GM23338 (cell line): ENCODE data around the gene ZMAT3. TPM values are rescaled to one million over a fixed set of nuclear protein-coding genes. Genes with fewer than 3 reads are reported as not detected.

Experiments
- ATAC-seq: fragments of 200-7000 bp; cut with Tn5 transposase; 3 replicates; pipeline ENCODE4 v1.9.1; 2020
- DNase-seq: peaks from one replicate; pipeline ENCODE4 v3.0.0-alpha.2; 2015; ENCODE audit warnings: low spot score
- H2AFZ ChIP-seq: fragments of 200-600 bp; sonication (generic); 2 replicates; pipeline ENCODE4 v1.8.0; 2016; ENCODE audit warnings: antibody characterized with exemption, mild to moderate bottlenecking, moderate library complexity
- H3F3A ChIP-seq: fragments of 200-600 bp; sonication (generic); replicated peaks from 2 replicates; pipeline ENCODE4 v1.8.0; 2017; ENCODE audit warnings: antibody characterized with exemption, mixed run types, low read depth
- H3K27ac ChIP-seq: fragments of 200-600 bp; sonication (generic); 2 replicates; pipeline ENCODE4 v1.6.1; 2016; ENCODE audit warnings: low read depth
- H3K27me3 ChIP-seq: fragments of 200-600 bp; sonication (generic); 2 replicates; pipeline ENCODE4 v1.8.0; 2016; ENCODE audit warnings: mild to moderate bottlenecking, mixed run types, moderate library complexity; ENCODE audit not compliant: insufficient read depth
- H3K36me3 ChIP-seq: fragments of 200-600 bp; sonication (generic); 2 replicates; pipeline ENCODE4 v1.8.0; 2016; ENCODE audit warnings: mild to moderate bottlenecking; ENCODE audit not compliant: insufficient read depth
- H3K4me1 ChIP-seq: fragments of 200-600 bp; sonication (generic); 2 replicates; pipeline ENCODE4 v1.8.0; 2016; ENCODE audit warnings: mild to moderate bottlenecking, moderate library complexity; ENCODE audit not compliant: insufficient read depth
- H3K4me2 ChIP-seq: fragments of 200-600 bp; sonication (generic); 2 replicates; pipeline ENCODE4 v1.7.1; 2017; ENCODE audit warnings: mixed run types
- H3K4me3 ChIP-seq: fragments of 200-600 bp; sonication (generic); 2 replicates; pipeline ENCODE4 v1.6.1; 2016; ENCODE audit warnings: mixed run types
- H3K79me2 ChIP-seq: fragments of 200-600 bp; sonication (generic); replicated peaks from 2 replicates; pipeline ENCODE4 v1.8.0; 2017; ENCODE audit warnings: mild to moderate bottlenecking; ENCODE audit not compliant: insufficient read depth
- H3K9me2 ChIP-seq: fragments of 200-600 bp; sonication (generic); 2 replicates; pipeline ENCODE4 v1.8.0; 2017; ENCODE audit not compliant: insufficient read depth
- H4K20me1 ChIP-seq: fragments of 200-600 bp; sonication (generic); replicated peaks from 2 replicates; pipeline ENCODE4 v1.8.0; 2017; ENCODE audit warnings: mild to moderate bottlenecking; ENCODE audit not compliant: insufficient read depth
- H3K27ac Mint-ChIP-seq: 2 replicates; pipeline ENCODE4 v1.8.0; 2020; ENCODE audit warnings: inconsistent platforms, mild to moderate bottlenecking, moderate library complexity, mixed read lengths
- H3K27me3 Mint-ChIP-seq: 3 replicates; pipeline ENCODE4 v1.8.0; 2022; ENCODE audit warnings: low read depth, mild to moderate bottlenecking, moderate library complexity, mixed read lengths, inconsistent platforms; ENCODE audit not compliant: insufficient read depth, poor library complexity
- H3K36me3 Mint-ChIP-seq: 3 replicates; pipeline ENCODE4 v1.8.0; 2021; ENCODE audit warnings: low read depth, mild to moderate bottlenecking, inconsistent platforms, moderate library complexity, mixed read lengths
- H3K4me1 Mint-ChIP-seq: 3 replicates; pipeline ENCODE4 v1.8.0; 2020; ENCODE audit warnings: mild to moderate bottlenecking, inconsistent platforms, mixed read lengths
- H3K4me3 Mint-ChIP-seq: 3 replicates; pipeline ENCODE4 v1.8.0; 2021; ENCODE audit warnings: moderate library complexity, mild to moderate bottlenecking, inconsistent platforms, mixed read lengths
- H3K9me3 Mint-ChIP-seq: 3 replicates; pipeline ENCODE4 v1.8.0; 2020; ENCODE audit warnings: moderate library complexity, mild to moderate bottlenecking, inconsistent platforms, mixed read lengths
- CREB1 ChIP-seq: fragments of 250-450 bp; sonication (Bioruptor Pico); IDR thresholded peaks from 2 replicates; pipeline ENCODE4 v1.5.0; 2020; ENCODE audit warnings: low read depth, mild to moderate bottlenecking, moderate library complexity
- EZH2 ChIP-seq: fragments of 200-600 bp; sonication (generic); IDR thresholded peaks from one replicate; pipeline ENCODE4 v1.8.0; 2017; ENCODE audit warnings: antibody characterized with exemption, mild to moderate bottlenecking, low read depth; ENCODE audit not compliant: unreplicated experiment
- JUNB ChIP-seq: IDR thresholded peaks from one replicate; pipeline ENCODE4 v1.6.1; 2016; ENCODE audit warnings: antibody characterized with exemption; ENCODE audit not compliant: unreplicated experiment
- NANOG ChIP-seq: IDR thresholded peaks from 2 replicates; pipeline ENCODE4 v1.6.1; 2016; ENCODE audit warnings: antibody characterized with exemption, borderline replicate concordance
- POLR2AphosphoS5 ChIP-seq: IDR thresholded peaks from 2 replicates; pipeline ENCODE4 v1.6.1; 2016; ENCODE audit warnings: antibody characterized with exemption, low read depth
- STAT1 ChIP-seq: IDR thresholded peaks from one replicate; pipeline ENCODE4 v1.6.1; 2016; ENCODE audit warnings: antibody characterized with exemption; ENCODE audit not compliant: unreplicated experiment
- ZNF114 ChIP-seq: fragments of 250-450 bp; sonication (Bioruptor Pico); IDR thresholded peaks from 2 replicates; pipeline ENCODE4 v1.5.0; 2020; ENCODE audit warnings: mild to moderate bottlenecking, moderate library complexity
- ZNF331 ChIP-seq: fragments of 250-450 bp; sonication (Bioruptor Pico); IDR thresholded peaks from 2 replicates; pipeline ENCODE4 v1.5.0; 2020; ENCODE audit warnings: low read depth, mild to moderate bottlenecking, moderate library complexity
- polyA plus RNA-seq: library from polyadenylated mRNA; unstranded; fragments of >200 nt; fragmentation: Nextera tagmentation; extraction: Ambion mirVana; gene quantifications from 2 replicates; pipeline ENCODE4 v1.2.1, GENCODE V29; 2016
- total RNA-seq: library from RNA; depleted of rRNA; stranded (reverse); fragments of >200 nt; shearing (Covaris generic); gene quantifications from 2 replicates; pipeline ENCODE4 v1.2.3, GENCODE V29; 2014
- TF ChIP-seq, protein P1 (sequence below), 2 experiments: fragments of 200-600 bp in 1 of 2; sonication (generic) in 1 of 2; conservative IDR thresholded peaks; 2 replicates each; pipeline versions ENCODE4 v1.5.1 to v1.6.1; 2016 to 2017; ENCODE audit warnings: antibody characterized with exemption in 2 of 2, low read depth in 2 of 2, mild to moderate bottlenecking in 2 of 2, moderate library complexity in 1 of 2
- TF ChIP-seq, protein P2 (sequence below): IDR thresholded peaks from one replicate; pipeline ENCODE4 v1.6.1; 2018; ENCODE audit warnings: antibody characterized with exemption; ENCODE audit not compliant: unreplicated experiment
- TF ChIP-seq, protein P3 (sequence below): IDR thresholded peaks from 2 replicates; pipeline ENCODE4 v1.6.1; 2016; ENCODE audit warnings: antibody characterized with exemption

ZMAT3 gene
- total and polyA plus RNA-seq, 2 experiments from 2014 or later: 10.0 to 17.3 TPM

DNA sequence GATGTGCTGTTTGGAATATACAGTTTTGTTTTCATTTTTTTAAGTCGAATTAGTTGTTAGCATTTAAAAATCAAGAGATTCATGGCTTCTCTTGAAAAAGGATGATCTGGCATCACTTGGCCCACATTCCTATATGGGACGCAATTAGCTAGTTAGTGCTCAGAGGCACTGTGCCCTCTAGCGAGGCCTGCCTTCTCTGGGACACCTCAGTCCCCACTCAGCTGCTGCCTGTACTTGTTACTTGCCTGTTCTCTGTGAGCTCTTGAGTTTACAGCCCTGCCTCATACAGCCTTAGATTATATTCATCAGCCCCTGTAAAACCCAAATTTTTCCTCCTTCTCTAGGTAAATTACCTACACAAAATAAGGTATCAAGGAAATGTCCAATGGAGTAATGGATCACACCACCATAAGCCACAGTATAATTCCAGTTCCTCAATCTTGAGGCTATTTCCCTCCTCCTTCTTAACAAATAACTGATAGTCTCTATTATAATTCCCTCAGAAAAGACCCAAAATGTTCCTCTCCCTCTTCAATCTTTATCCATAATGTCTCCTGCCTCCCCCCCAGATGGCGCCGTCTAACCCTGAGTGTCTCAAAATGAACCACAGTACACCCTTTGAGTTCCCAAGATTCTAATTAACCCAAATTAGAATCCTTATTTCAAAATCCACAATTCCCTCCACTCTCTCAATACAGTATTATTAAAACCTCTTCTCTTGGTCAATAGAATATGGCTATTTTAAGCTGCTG is 2.7 kb downstream of the ZMAT3 start:
- Histone ChIP-seq H3K79me2 (0 out of 2 replicates have a peak, but pooled peaks cover 11% of the 10 kb centered on the region), H4K20me1 (no peaks in the 10 kb centered on the region), H3K4me1 (peaks cover 16% of the 10 kb centered on the region), H3K9me2 (0 out of 2 replicates have a peak, but pooled peaks cover 1% of the 10 kb centered on the region), H2AFZ (no peak overlapping the region), H3K4me2 (0 out of 2 replicates have a peak overlapping the region, but pooled peaks have one; percentile 29), H3K27ac (no peak overlapping the region), H3K4me3 (no peak overlapping the region), H3K27me3 (0 out of 2 replicates have a peak, but pooled peaks cover 3% of the 10 kb centered on the region), H3F3A (0 out of 2 replicates have a peak, but pooled peaks cover 3% of the 10 kb centered on the region), H3K36me3 (no peaks in the 10 kb centered on the region)
- DNase-seq: peak; percentile 50
- Mint-ChIP-seq H3K27ac (peak overlapping the region; percentile 3; the same call in 1 of the 2 replicates), H3K36me3 (no peaks in the 10 kb centered on the region), H3K4me3 (no peak overlapping the region), H3K27me3 (peaks cover 9% of the 10 kb centered on the region), H3K4me1 (peaks cover 16% of the 10 kb centered on the region), H3K9me3 (no peaks in the 10 kb centered on the region)
- ATAC-seq: no peak; the same call in 2 of the 3 replicates
- TF ChIP-seq ZNF331 (CRISPR knock-in tag): no peak
- TF ChIP-seq, protein P1, sequence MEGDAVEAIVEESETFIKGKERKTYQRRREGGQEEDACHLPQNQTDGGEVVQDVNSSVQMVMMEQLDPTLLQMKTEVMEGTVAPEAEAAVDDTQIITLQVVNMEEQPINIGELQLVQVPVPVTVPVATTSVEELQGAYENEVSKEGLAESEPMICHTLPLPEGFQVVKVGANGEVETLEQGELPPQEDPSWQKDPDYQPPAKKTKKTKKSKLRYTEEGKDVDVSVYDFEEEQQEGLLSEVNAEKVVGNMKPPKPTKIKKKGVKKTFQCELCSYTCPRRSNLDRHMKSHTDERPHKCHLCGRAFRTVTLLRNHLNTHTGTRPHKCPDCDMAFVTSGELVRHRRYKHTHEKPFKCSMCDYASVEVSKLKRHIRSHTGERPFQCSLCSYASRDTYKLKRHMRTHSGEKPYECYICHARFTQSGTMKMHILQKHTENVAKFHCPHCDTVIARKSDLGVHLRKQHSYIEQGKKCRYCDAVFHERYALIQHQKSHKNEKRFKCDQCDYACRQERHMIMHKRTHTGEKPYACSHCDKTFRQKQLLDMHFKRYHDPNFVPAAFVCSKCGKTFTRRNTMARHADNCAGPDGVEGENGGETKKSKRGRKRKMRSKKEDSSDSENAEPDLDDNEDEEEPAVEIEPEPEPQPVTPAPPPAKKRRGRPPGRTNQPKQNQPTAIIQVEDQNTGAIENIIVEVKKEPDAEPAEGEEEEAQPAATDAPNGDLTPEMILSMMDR (conservative IDR thresholded peaks at IDR 0.05; ENCODE audit: low read depth in 2 of 2): peak; percentile 68 to 77
- TF ChIP-seq EZH2: no peak

DNA sequence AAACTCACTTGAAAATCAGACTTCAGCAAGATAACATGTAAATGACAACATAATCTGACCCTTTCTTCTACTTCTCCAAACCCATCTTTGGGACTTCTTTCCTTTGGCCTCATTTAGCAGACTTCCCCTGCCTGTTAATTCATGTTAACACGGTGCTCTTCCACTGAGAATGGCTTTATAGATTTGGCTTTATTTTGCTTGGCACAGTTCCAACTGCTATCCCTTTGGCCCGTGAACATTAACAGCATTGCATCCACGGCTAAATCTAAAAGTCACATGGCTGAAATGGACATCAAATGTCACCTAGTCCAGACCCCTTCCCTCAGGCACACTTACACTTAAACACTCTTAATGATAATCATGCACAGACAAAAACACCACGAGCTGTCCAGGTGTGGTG is 3.8 kb downstream of the ZMAT3 start:
- H2AFZ ChIP-seq: no peak overlapping the region
- H3K27ac Mint-ChIP-seq: no peak overlapping the region
- H3K4me1 ChIP-seq: peaks cover 16% of the 10 kb centered on the region
- H3K27ac ChIP-seq: no peak overlapping the region
- no peak overlapping the region for H3K4me2 ChIP-seq
- peaks cover 6% of the 10 kb centered on the region for H3K27me3 Mint-ChIP-seq
- DNase-seq (no peak), ATAC-seq (no peak)
- no peaks in the 10 kb centered on the region for H3K9me2 ChIP-seq
- H4K20me1 ChIP-seq: no peaks in the 10 kb centered on the region
- H3K4me3 Mint-ChIP-seq: no peak overlapping the region
- no peaks in the 10 kb centered on the region for H3K9me3 Mint-ChIP-seq
- no peak overlapping the region for H3K4me3 ChIP-seq
- H3F3A ChIP-seq: 0 out of 2 replicates have a peak, but pooled peaks cover 3% of the 10 kb centered on the region
- no peaks in the 10 kb centered on the region for H3K36me3 Mint-ChIP-seq
- H3K36me3 ChIP-seq: no peaks in the 10 kb centered on the region
- H3K4me1 Mint-ChIP-seq: peaks cover 16% of the 10 kb centered on the region
- 0 out of 2 replicates have a peak, but pooled peaks cover 3% of the 10 kb centered on the region for H3K27me3 ChIP-seq
- 0 out of 2 replicates have a peak, but pooled peaks cover 16% of the 10 kb centered on the region for H3K79me2 ChIP-seq
- TF ChIP-seq CREB1 (CRISPR knock-in tag) (no peak), STAT1 (no peak), EZH2 (no peak), JUNB (no peak), ZNF114 (no peak), NANOG (no peak), ZNF331 (CRISPR knock-in tag) (no peak), POLR2AphosphoS5 (no peak)
- TF ChIP-seq, protein P2, sequence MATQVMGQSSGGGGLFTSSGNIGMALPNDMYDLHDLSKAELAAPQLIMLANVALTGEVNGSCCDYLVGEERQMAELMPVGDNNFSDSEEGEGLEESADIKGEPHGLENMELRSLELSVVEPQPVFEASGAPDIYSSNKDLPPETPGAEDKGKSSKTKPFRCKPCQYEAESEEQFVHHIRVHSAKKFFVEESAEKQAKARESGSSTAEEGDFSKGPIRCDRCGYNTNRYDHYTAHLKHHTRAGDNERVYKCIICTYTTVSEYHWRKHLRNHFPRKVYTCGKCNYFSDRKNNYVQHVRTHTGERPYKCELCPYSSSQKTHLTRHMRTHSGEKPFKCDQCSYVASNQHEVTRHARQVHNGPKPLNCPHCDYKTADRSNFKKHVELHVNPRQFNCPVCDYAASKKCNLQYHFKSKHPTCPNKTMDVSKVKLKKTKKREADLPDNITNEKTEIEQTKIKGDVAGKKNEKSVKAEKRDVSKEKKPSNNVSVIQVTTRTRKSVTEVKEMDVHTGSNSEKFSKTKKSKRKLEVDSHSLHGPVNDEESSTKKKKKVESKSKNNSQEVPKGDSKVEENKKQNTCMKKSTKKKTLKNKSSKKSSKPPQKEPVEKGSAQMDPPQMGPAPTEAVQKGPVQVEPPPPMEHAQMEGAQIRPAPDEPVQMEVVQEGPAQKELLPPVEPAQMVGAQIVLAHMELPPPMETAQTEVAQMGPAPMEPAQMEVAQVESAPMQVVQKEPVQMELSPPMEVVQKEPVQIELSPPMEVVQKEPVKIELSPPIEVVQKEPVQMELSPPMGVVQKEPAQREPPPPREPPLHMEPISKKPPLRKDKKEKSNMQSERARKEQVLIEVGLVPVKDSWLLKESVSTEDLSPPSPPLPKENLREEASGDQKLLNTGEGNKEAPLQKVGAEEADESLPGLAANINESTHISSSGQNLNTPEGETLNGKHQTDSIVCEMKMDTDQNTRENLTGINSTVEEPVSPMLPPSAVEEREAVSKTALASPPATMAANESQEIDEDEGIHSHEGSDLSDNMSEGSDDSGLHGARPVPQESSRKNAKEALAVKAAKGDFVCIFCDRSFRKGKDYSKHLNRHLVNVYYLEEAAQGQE: no peak
- TF ChIP-seq, protein P3, sequence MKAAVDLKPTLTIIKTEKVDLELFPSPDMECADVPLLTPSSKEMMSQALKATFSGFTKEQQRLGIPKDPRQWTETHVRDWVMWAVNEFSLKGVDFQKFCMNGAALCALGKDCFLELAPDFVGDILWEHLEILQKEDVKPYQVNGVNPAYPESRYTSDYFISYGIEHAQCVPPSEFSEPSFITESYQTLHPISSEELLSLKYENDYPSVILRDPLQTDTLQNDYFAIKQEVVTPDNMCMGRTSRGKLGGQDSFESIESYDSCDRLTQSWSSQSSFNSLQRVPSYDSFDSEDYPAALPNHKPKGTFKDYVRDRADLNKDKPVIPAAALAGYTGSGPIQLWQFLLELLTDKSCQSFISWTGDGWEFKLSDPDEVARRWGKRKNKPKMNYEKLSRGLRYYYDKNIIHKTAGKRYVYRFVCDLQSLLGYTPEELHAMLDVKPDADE: no peak
